HG02798 (cell line): ENCODE results near the gene AMACR.

Experiments
- ATAC-seq: cut with Tn5 transposase; IDR thresholded peaks from one replicate; pipeline ENCODE4 v1.9.1; 2021; ENCODE audit warnings: mild to moderate bottlenecking; ENCODE audit not compliant: unreplicated experiment, poor library complexity

The AMACR gene

GRCh38 chr5:34007621-34008600 lies at the start of gene AMACR:
Gene AMACR (minus strand): TSS chr5:34008050. CDS start chr5:34008019, 31 bp downstream.
- ATAC-seq: peak; percentile 96

- no peak for ATAC-seq
These were observed 49.7 kb upstream of the AMACR start for GRCh38 chr5:34057569-34057968.

- no peak for ATAC-seq
These were observed 49.3 kb upstream of the AMACR start for GRCh38 chr5:34057118-34057517.

GRCh38 chr5:34055667-34056066 lies 47.8 kb upstream of the AMACR start:
- ATAC-seq: no peak

GRCh38 chr5:34054400-34054729 lies 46.5 kb upstream of the AMACR start:
- no peak for ATAC-seq

GRCh38 chr5:34053571-34054399 lies 45.9 kb upstream of the AMACR start:
- no peak for ATAC-seq

GRCh38 chr5:34053133-34053532 lies 45.3 kb upstream of the AMACR start:
- no peak for ATAC-seq

- ATAC-seq: no peak
These were observed 43.6 kb upstream of the AMACR start for GRCh38 chr5:34051374-34051980.

GRCh38 chr5:34047774-34048572 lies 40.1 kb upstream of the AMACR start:
- ATAC-seq: no peak

- no peak for ATAC-seq
These were observed 39.3 kb upstream of the AMACR start for GRCh38 chr5:34047143-34047542.

GRCh38 chr5:34045996-34046395 lies 38.1 kb upstream of the AMACR start:
- no peak for ATAC-seq

- ATAC-seq: no peak
These were observed 37.2 kb upstream of the AMACR start for GRCh38 chr5:34045023-34045422.

GRCh38 chr5:34043099-34043876 lies 35.4 kb upstream of the AMACR start, which contains the start of gene C1QTNF3:
Gene C1QTNF3 (minus strand): TSS chr5:34043213. CDS start chr5:34043125, 88 bp downstream.
- ATAC-seq: no peak

- ATAC-seq: no peak
These were observed 34.5 kb upstream of the AMACR start for GRCh38 chr5:34042321-34042720.

- peak; percentile 37 for ATAC-seq
These were observed 33.6 kb upstream of the AMACR start for GRCh38 chr5:34041247-34041972.

- no peak for ATAC-seq
These were observed 32.6 kb upstream of the AMACR start for GRCh38 chr5:34040472-34040871.

GRCh38 chr5:34039398-34040157 lies 31.7 kb upstream of the AMACR start:
- ATAC-seq: no peak

GRCh38 chr5:34038838-34039237 lies 31.0 kb upstream of the AMACR start:
- ATAC-seq: no peak
